Spleen (tissue), 11 donors: ENCODE results near the gene PALLD. TPM values are rescaled to one million over a fixed set of nuclear protein-coding genes. Genes with fewer than 3 reads are reported as not detected.
A peak's percentile ranks its signal among the peaks of the same experiment; 100 is the strongest.

Experiments used
- DNase-seq: peaks from one replicate; pipeline ENCODE4 v3.0.0-alpha.2; 2020
- H3K27ac ChIP-seq, 8 donors: fragments of 200-600 bp; sonication (generic) in 7 of 8; 1 replicate in 4 of 8; 2 replicates in 4 of 8; pipeline versions ENCODE4 v1.5.0 to v1.8.0; 2016 to 2021; ENCODE audit warnings: inconsistent platforms in 4 of 8, mild to moderate bottlenecking in 4 of 8, moderate library complexity in 1 of 8
- H3K27me3 ChIP-seq, 7 donors: fragments of 200-600 bp; sonication (generic) in 6 of 7; replicated peaks in 1 of 7; 1 replicate in 4 of 7; 2 replicates in 3 of 7; pipeline versions ENCODE4 v1.5.0 to v1.8.0; 2016 to 2021; ENCODE audit warnings: inconsistent platforms in 3 of 7, mild to moderate bottlenecking in 1 of 7
- H3K36me3 ChIP-seq, 6 donors: fragments of 200-600 bp; sonication (generic) in 5 of 6; 1 replicate in 4 of 6; 2 replicates in 2 of 6; pipeline versions ENCODE4 v1.5.0 to v1.8.0; 2016 to 2021; ENCODE audit warnings: inconsistent platforms in 2 of 6
- H3K4me1 ChIP-seq, 6 donors: fragments of 200-600 bp; sonication (generic) in 5 of 6; 1 replicate in 3 of 6; 2 replicates in 3 of 6; pipeline versions ENCODE4 v1.5.0 to v1.8.0; 2016 to 2021; ENCODE audit warnings: inconsistent platforms in 3 of 6
- H3K4me3 ChIP-seq, 8 donors: fragments of 200-600 bp; sonication (generic) in 7 of 8; 1 replicate in 4 of 8; 2 replicates in 4 of 8; pipeline versions ENCODE4 v1.5.0 to v1.8.0; 2016 to 2021; ENCODE audit warnings: inconsistent platforms in 4 of 8, mild to moderate bottlenecking in 4 of 8, moderate library complexity in 2 of 8
- H3K9me3 ChIP-seq, 8 donors: fragments of 200-600 bp; sonication (generic) in 7 of 8; 1 replicate in 4 of 8; 2 replicates in 4 of 8; pipeline versions ENCODE4 v1.5.0 to v1.8.0; 2016 to 2021; ENCODE audit warnings: inconsistent platforms in 4 of 8
- POLR2A ChIP-seq, 3 donors: fragments of 450-650 bp; IDR thresholded peaks; one replicate each; pipeline ENCODE4 v1.5.1; 2017; ENCODE audit warnings: antibody characterized with exemption in 3 of 3, mild to moderate bottlenecking in 1 of 3
- POLR2AphosphoS5 ChIP-seq, 3 donors: sonication (generic); formaldehyde crosslinking; IDR thresholded peaks; one replicate each; pipeline ENCODE4 v1.5.1; 2017; ENCODE audit warnings: antibody characterized with exemption in 3 of 3
- WGBS, 5 donors: extraction: QIAGEN DNeasy Blood & Tissue Kit in 3 of 5; methylation state at CpG; one replicate each; pipeline versions ENCODE4 v1.1.5 to v1.1.7; 2013 to 2018; 5-methylcytosine and 5-hydroxymethylcytosine counted together
- intact Hi-C: fragments of 100-400 bp; cut with DNase I; formaldehyde crosslinking; loops from one replicate; pipeline ENCODE4 v1.15.0; 2023; ENCODE audit warnings: low total_unique reads
- polyA plus RNA-seq, 3 donors: library from polyadenylated mRNA; stranded (reverse); fragments of 200-250 nt; gene quantifications; one replicate each; pipeline ENCODE4 v1.2.1, GENCODE V29; 2013
- total RNA-seq, 7 donors: library from RNA; depleted of rRNA in 3 of 7; stranded (reverse); fragments of >200 nt in 3 of 7; fragmentation: NEBNext Ultra II Directional in 4 of 7; extraction: Animal tissue kit (Norgen Biotek cat#: 25700) in 4 of 7; gene quantifications; one replicate each; pipeline versions ENCODE4 v1.1.0 to v1.2.1, GENCODE V29; 2016 to 2021
- TF ChIP-seq, protein P1 (sequence below), 11 experiments: fragments of 200-600 bp in 7 of 11; fragments of 450-650 bp in 4 of 11; sonication (generic) in 4 of 11; IDR thresholded peaks in 8 of 11; conservative IDR thresholded peaks in 3 of 11; 1 replicate in 7 of 11; 2 replicates in 4 of 11; pipeline versions ENCODE4 v1.4.0 to v1.8.0; 2016 to 2021; ENCODE audit warnings: antibody characterized with exemption in 11 of 11, inconsistent platforms in 4 of 11, mild to moderate bottlenecking in 1 of 11
- donor health status: healthy with polysubstance abuse.
- donor health status: DM: no; HTN: no; CAD: no; lungs with moderate emphysema.
- donor health status: DM: no; HTN: no; CAD: no.
- donor health status: Bipolar disorder and iron deficiency.
- donor health status: healthy.
- donor health status: DM: no; HTN: no; CAD: no.
- donor health status: DM: yes; HTN: yes; CAD: no.

Gene PALLD
- total and polyA plus RNA-seq, 10 donors = 24.3 to 228 (median 142) TPM

GRCh38 chr4:168713253-168713652 is 216.4 kb downstream of the PALLD start:
- H3K4me1 ChIP-seq = peaks cover 4 to 26% (median 9%) of the 10 kb centered on the region in 6 donors
- no peak overlapping the region for H3K27ac ChIP-seq
- H3K9me3 ChIP-seq = no peaks in the 10 kb centered on the region
- H3K27me3 ChIP-seq = no peaks in the 10 kb centered on the region
- no peaks in the 10 kb centered on the region for H3K36me3 ChIP-seq
- intact Hi-C loops = loop anchor here (10.0 kb wide), 1 partner anchor 202 kb away; no protein-coding TSS in a partner anchor
- 85 to 95% (median 92%) methylated on average over 2 of the region's 2 CpGs for WGBS, 5 donors
- no peak for DNase-seq
- H3K4me3 ChIP-seq = no peak overlapping the region
- TF ChIP-seq, protein P1, sequence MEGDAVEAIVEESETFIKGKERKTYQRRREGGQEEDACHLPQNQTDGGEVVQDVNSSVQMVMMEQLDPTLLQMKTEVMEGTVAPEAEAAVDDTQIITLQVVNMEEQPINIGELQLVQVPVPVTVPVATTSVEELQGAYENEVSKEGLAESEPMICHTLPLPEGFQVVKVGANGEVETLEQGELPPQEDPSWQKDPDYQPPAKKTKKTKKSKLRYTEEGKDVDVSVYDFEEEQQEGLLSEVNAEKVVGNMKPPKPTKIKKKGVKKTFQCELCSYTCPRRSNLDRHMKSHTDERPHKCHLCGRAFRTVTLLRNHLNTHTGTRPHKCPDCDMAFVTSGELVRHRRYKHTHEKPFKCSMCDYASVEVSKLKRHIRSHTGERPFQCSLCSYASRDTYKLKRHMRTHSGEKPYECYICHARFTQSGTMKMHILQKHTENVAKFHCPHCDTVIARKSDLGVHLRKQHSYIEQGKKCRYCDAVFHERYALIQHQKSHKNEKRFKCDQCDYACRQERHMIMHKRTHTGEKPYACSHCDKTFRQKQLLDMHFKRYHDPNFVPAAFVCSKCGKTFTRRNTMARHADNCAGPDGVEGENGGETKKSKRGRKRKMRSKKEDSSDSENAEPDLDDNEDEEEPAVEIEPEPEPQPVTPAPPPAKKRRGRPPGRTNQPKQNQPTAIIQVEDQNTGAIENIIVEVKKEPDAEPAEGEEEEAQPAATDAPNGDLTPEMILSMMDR (IDR thresholded peaks at IDR 0.05 in 8 of 11, conservative IDR thresholded peaks at IDR 0.05 in 3 of 11) = no peak
- no peak for TF ChIP-seq POLR2A (IDR thresholded peaks at IDR 0.05)
- TF ChIP-seq POLR2AphosphoS5 (IDR thresholded peaks at IDR 0.05) = no peak

DNA sequence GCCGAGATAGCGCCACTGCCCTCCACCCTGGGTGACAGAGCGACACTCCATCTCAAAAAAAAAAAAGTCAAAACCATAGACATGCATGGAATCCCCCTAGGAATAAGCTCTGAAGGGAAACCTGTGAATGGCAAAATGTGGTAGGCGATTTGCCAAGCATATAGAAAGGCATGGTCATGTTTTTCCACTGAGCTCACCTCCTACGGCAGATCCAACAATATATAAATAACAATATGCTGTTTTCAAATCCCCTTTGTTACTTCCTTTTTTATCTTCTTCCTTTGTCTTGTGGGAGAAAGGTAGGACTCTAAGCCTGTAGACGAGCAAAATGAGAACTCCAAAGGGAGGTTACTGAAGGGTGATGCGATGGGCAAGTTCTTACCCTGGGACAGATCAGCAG is 219.0 kb downstream of the PALLD start:
- Histone ChIP-seq H3K27me3 (no peaks in the 10 kb centered on the region), H3K4me3 (no peak overlapping the region), H3K36me3 (no peaks in the 10 kb centered on the region), H3K27ac (peak overlapping the region in 7 of 8 donors; percentile 26 to 70 (median 63)), H3K4me1 (peaks cover 0 to 21% (median 9%) of the 10 kb centered on the region in 6 donors), H3K9me3 (no peaks in the 10 kb centered on the region)
- DNase-seq = no peak
- TF ChIP-seq, protein P1 (IDR thresholded peaks at IDR 0.05 in 8 of 11, conservative IDR thresholded peaks at IDR 0.05 in 3 of 11) = no peak
- TF ChIP-seq POLR2AphosphoS5 (IDR thresholded peaks at IDR 0.05) (no peak), POLR2A (IDR thresholded peaks at IDR 0.05) (no peak)
- WGBS, 5 donors = 80 to 85% (median 82%) methylated on average over 7 of the region's 7 CpGs
- intact Hi-C loops = loop anchor here (10.0 kb wide), 1 partner anchor 199 kb away; no protein-coding TSS in a partner anchor

DNA sequence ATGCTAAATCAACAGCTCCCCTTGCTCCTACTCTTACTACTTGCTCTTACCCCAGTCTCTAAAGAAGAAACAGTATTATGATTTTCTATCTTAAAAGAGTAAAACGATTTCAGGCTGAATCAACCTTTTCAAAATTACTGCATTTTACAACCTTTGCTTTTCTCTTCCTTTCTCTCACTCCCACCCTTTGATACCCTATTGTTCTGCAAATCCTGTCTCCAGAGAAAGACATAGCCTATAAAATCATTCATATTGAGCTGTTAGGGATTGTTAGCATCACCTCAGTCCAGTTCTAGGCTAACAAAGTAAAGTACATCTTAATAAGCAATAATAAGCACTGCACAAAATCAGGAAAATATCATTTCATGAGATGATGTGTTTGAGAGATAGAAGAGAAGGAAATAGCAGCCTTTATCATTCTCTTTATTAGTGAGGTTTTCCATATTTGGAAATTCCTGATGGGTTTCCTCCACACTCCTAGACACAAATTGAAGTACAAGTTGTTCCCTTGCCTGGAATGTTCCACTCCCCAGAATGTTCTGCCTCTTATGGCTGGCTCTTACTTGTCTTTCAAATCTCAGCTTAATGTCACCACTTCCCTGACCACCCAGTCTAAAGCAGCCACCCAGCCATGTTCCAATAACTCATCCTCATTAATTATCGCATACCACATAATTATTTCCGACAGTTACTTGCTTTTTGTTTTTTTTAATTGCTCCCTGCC is 219.7 kb downstream of the PALLD start:
- H3K9me3 ChIP-seq = no peaks in the 10 kb centered on the region
- no peak for DNase-seq
- H3K36me3 ChIP-seq = no peaks in the 10 kb centered on the region
- TF ChIP-seq POLR2AphosphoS5 (IDR thresholded peaks at IDR 0.05) = peak in 1 of 3 donors; percentile 58
- no peak for TF ChIP-seq POLR2A (IDR thresholded peaks at IDR 0.05)
- 67 to 81% (median 77%) methylated on average over 3 of the region's 3 CpGs for WGBS, 5 donors
- no peaks in the 10 kb centered on the region for H3K27me3 ChIP-seq
- intact Hi-C loops = loop anchor here (10.0 kb wide), 1 partner anchor 198 kb away; no protein-coding TSS in a partner anchor
- H3K4me3 ChIP-seq = no peak overlapping the region
- H3K4me1 ChIP-seq = peaks cover 0 to 14% (median 5%) of the 10 kb centered on the region in 6 donors
- peak overlapping the region in 7 of 8 donors; percentile 26 to 78 (median 65) for H3K27ac ChIP-seq

DNA sequence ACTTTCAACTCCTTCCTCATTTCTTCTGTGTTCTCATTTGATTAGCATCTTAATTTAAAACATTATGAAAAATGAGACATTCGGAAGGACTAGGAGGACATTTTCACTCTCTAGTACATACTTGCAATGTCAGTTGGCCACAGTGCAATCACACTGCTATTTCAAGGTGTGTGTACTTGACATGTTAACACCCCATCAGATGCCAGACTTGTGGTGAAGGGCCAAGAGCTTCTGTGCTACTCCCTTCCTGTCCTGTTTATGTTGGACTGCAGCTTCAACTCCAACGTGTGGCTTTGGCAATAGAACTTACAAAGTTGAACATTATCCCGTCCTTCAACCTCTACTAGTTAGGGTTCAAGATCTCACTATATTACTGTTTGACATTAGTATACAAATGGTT is 221.0 kb downstream of the PALLD start:
- Histone ChIP-seq H3K4me3 (no peak overlapping the region), H3K27me3 (no peaks in the 10 kb centered on the region), H3K9me3 (no peaks in the 10 kb centered on the region), H3K4me1 (peaks cover 0 to 20% (median 5%) of the 10 kb centered on the region in 6 donors), H3K36me3 (no peaks in the 10 kb centered on the region), H3K27ac (peak overlapping the region in 5 of 8 donors; percentile 54 to 78 (median 75))
- DNase-seq = no peak
- intact Hi-C loops = loop anchor here (10.0 kb wide), 1 partner anchor 197 kb away; no protein-coding TSS in a partner anchor
- TF ChIP-seq POLR2A (IDR thresholded peaks at IDR 0.05) (no peak), POLR2AphosphoS5 (IDR thresholded peaks at IDR 0.05) (no peak)
- TF ChIP-seq, protein P1 (IDR thresholded peaks at IDR 0.05 in 8 of 11, conservative IDR thresholded peaks at IDR 0.05 in 3 of 11) = no peak
- 26 to 61% (median 49%) methylated on average over 3 of the region's 3 CpGs for WGBS, 5 donors
